Neutrophil (primary cell): ENCODE data around the gene DNAH1.

Source experiments
- H3K27ac ChIP-seq: fragments of 200-600 bp; sonication (generic); 2 replicates; pipeline ENCODE4 v1.5.1; 2016; ENCODE audit warnings: mild to moderate bottlenecking, moderate library complexity
- H3K27me3 ChIP-seq: fragments of 200-600 bp; sonication (generic); 2 replicates; pipeline ENCODE4 v1.6.0; 2016; ENCODE audit warnings: mild to moderate bottlenecking
- H3K36me3 ChIP-seq: fragments of 200-600 bp; sonication (generic); 2 replicates; pipeline ENCODE4 v1.5.1; 2017
- H3K4me1 ChIP-seq, 2 experiments: fragments of 200-600 bp in 1 of 2; sonication (generic) in 1 of 2; 1 replicate in 1 of 2; 2 replicates in 1 of 2; pipeline versions ENCODE4 v1.5.1 to v1.6.1; 2013 to 2016; ENCODE audit warnings: low read depth in 1 of 2, low read length in 1 of 2, mild to moderate bottlenecking in 1 of 2, moderate library complexity in 1 of 2; ENCODE audit not compliant: control insufficient read depth in 1 of 2, insufficient read depth in 1 of 2
- H3K4me3 ChIP-seq, 2 experiments: fragments of 200-600 bp in 1 of 2; sonication (generic) in 1 of 2; 1 replicate in 1 of 2; 2 replicates in 1 of 2; pipeline ENCODE4 v1.5.1; 2013 to 2016; ENCODE audit warnings: low read depth in 1 of 2, low read length in 1 of 2, mild to moderate bottlenecking in 1 of 2, moderate library complexity in 1 of 2
- H3K9me3 ChIP-seq: fragments of 200-600 bp; sonication (generic); 2 replicates; pipeline ENCODE4 v1.5.1; 2016
- CTCF ChIP-seq: fragments of 200-600 bp; sonication (generic); IDR thresholded peaks from 2 replicates; pipeline ENCODE4 v1.5.1; 2016; ENCODE audit warnings: antibody characterized with exemption

DNAH1 gene

DNA sequence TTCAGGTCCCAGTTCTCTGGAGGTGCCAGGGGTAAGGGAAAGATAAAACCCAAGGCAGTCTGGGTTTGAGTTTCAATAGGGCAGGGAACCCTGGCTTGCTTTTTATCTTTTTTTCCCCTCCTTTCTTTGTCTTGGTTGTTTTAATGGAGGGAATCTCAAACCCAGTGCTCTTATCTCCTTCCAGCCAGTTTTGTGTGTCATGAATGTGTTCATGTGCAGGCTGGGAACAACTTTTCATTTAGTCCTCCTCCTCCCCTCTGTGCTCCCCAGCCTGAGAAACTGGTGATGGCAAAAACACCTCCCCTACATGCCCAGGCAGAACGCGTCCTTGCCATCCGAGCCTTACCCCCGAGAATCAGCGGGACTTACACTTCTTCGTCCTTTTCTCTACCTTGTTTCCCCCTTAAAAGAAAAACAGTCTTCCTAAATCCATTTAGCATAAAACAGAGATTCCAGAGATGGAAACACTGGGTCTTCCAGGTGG, 117.9 kb downstream of the DNAH1 start:
- TF ChIP-seq CTCF: no peak
- Histone ChIP-seq H3K4me1 (no peaks in the 10 kb centered on the region), H3K4me3 (no peak overlapping the region), H3K36me3 (no peaks in the 10 kb centered on the region), H3K27me3 (peaks cover 18% of the 10 kb centered on the region), H3K27ac (no peak overlapping the region), H3K9me3 (no peaks in the 10 kb centered on the region)

GRCh38 chr3:52434491-52435115, 118.5 kb downstream of the DNAH1 start:
- H3K4me3 ChIP-seq: no peak overlapping the region
- no peak for TF ChIP-seq CTCF
- H3K27ac ChIP-seq: no peak overlapping the region
- no peaks in the 10 kb centered on the region for H3K9me3 ChIP-seq
- no peaks in the 10 kb centered on the region for H3K4me1 ChIP-seq
- H3K27me3 ChIP-seq: peaks cover 18% of the 10 kb centered on the region
- H3K36me3 ChIP-seq: no peaks in the 10 kb centered on the region

- Histone ChIP-seq H3K9me3 (no peaks in the 10 kb centered on the region), H3K4me1 (no peaks in the 10 kb centered on the region), H3K4me3 (no peak overlapping the region), H3K36me3 (no peaks in the 10 kb centered on the region), H3K27ac (no peak overlapping the region), H3K27me3 (peaks cover 18% of the 10 kb centered on the region)
- no peak for TF ChIP-seq CTCF
Measured at GRCh38 chr3:52435246-52436101, 119.4 kb downstream of the DNAH1 start.

DNA sequence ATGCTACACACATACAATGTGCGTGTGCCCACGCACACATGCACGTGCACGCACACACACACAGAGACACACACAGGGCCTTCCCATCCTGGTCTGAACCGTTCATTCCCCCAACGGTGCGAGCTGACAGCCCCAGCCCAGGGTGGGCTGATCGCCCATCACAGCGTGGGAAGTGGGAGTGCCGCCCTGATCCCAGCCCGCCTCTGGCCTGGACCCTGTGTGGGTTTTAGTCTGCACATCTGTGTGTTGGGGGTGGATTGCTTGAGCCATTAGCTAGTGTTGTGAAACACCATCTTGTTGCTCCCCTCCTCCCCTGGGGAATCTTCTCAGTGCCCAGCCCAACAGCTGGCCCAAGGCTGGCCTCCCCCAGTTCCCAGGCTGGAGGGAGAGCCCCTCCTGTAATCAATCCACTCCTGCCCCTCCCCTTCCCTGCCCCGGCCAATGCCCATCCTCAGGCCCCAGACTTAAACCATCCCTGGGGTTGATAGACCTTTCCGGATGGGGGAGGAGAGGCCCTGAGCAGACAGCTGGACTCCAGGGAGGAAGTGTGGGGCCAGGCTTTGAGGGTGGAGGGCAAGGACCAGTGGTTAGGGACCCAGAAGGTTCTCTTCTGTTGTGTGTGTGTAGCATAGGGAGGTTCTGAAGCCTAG, 120.5 kb downstream of the DNAH1 start:
- Histone ChIP-seq H3K4me3 (no peak overlapping the region), H3K4me1 (no peaks in the 10 kb centered on the region), H3K9me3 (no peaks in the 10 kb centered on the region), H3K36me3 (no peaks in the 10 kb centered on the region), H3K27ac (no peak overlapping the region), H3K27me3 (peaks cover 18% of the 10 kb centered on the region)
- TF ChIP-seq CTCF: no peak

DNA sequence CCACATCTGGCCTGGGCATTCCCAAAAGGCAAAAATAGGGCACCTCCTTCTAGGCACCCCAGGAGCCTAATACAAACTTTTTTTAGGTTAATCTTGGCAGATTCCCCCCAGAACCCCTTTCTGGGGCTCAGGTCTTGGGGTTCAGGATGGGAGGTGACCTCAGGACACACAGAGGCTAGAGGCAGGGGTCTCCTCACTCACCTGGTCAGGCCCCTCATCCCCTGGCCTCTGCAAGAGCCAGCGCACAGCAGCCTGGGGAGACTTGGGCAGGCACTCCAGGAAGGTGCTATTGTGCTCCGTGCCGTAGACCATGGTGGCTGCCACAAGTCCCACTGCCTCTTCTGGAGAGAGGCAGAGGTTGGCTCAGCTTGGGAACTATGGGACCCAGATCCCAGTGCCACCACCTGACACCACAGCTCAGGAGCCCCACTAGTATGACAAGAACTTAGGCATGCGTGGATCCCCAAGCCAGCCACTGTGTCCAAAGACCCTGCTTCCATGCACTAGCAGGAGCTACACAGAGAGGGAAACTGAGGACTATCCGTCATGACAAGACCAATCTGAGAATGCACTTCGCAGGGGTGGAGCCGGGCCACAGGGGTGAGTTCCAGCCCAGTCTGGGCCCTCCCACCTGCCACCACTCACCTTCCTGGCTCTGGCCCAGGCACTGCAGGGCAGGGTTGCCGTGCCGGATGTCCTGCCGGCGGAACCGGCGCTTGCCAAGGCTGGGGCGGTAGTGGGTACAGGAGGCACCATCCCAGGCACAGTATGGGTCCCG, 121.4 kb downstream of the DNAH1 start:
- Histone ChIP-seq H3K27me3 (peaks cover 14% of the 10 kb centered on the region), H3K9me3 (no peaks in the 10 kb centered on the region), H3K4me1 (no peaks in the 10 kb centered on the region), H3K27ac (no peak overlapping the region), H3K4me3 (no peak overlapping the region), H3K36me3 (no peaks in the 10 kb centered on the region)
- no peak for TF ChIP-seq CTCF
